NCI-H187 treated with DMSO at 0.1 percent for 48 hours (cell line): Measurements from ENCODE around the gene RNF222.

Source experiments
- DNase-seq: peaks from one replicate; lab custom pipeline; 2025; lab: John Stamatoyannopoulos, UW

The RNF222 gene, protein sequence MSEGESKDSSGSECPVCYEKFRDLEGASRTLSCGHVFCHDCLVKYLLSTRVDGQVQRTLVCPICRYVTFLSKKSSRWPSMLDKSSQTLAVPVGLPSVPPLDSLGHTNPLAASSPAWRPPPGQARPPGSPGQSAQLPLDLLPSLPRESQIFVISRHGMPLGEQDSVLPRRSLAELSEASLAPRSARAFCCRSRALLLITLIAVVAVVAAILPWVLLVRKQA

DNA sequence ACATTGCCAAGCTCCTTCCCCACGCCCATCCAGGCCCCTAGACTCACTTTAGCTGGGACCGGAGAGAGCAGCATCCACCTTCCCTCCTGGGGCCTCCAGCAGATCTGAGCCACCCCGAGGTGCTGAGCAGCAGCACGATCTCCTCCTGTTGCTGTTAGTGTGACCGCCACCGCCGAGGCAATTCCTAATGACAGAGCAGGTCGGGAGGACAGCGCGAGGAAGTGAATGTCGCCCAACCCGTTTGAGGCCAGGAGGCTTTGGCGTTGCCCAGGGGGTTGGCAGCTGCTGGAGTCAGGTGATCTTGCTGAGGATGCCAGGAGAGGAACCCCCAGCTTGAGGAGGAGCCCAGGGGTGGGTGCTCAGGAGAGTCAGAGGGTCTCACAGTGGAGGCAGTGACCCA is at the start of gene RNF222:
Gene RNF222 (minus strand): TSS at position 192 of the 400 bp plus-strand sequence. CDS start 4,366 bp downstream, outside the sequence.
- DNase-seq: no peak

DNA sequence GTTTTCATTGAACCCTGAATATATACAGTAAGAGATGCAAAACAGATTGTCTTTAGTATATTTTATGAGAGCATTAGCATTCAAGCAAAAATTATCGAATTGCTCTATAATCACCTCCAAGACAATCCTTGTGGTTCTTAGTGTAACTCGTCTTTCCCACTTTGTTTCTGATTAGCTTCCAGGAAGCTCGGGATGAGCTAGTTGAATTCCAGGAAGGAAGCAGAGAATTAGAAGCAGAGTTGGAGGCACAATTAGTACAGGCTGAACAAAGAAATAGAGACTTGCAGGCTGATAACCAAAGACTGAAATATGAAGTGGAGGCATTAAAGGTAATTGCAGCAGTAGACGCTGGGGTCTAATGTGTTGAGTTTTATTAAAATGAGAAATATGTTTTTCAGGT is 47.9 kb upstream of the RNF222 start:
- DNase-seq: no peak

DNA sequence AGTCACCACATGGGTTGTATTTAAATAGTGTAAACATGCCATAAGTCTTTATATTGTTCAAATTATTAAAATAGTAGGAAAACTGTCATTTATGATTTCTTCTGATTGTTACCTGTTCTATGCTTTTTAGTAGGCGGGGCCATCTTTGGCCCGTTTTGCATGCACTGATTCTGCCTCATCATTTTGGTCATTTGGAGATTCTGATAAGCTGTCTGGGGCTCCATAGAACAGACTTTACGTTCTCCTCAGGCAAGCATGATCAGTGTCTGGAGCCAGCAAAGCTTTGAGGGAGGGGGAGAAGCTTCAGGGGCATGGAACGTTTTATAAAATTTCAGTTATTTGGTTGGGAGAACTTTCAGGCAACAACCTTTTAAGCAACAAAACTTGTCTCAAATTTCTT is 46.9 kb upstream of the RNF222 start:
- no peak for DNase-seq

DNA sequence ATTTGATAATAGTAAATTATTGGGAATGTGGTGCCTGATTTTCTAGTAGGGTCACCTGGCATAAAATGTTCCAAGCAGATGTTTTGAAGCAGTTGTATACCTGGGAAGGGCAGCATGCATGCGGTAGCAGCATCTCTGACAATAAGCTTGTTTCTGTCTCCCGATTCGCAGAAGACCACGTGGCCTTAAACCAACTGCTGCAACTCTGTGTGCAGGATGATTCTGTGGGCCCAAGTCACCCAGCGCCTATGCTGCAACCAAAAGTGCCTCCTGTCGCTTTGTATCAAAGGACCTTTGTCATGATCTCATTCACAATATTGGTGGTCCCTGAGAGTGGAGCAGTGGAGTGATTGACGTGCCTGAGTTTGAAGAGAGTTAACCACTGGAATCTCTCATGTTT is 46.1 kb upstream of the RNF222 start:
- no peak for DNase-seq

DNA sequence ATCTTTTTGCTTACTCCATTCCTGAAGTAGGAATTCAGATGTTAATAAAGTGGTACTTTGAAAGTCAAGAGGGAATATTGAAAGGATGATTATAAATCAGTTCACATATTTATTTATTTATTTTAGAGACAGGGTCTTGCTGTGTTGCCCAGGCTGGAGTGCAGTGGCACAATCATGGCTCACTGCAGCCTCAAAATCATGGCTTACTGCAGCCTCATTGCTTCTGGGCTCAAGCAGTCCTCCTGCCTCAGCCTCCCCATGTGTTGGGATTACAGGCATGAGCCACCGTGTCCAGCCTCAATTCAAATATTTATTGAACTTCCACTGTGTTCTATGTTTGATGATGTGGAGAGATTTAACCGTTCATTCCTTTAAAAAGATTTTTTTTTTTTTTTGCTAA is 44.7 kb upstream of the RNF222 start:
- no peak for DNase-seq

DNA sequence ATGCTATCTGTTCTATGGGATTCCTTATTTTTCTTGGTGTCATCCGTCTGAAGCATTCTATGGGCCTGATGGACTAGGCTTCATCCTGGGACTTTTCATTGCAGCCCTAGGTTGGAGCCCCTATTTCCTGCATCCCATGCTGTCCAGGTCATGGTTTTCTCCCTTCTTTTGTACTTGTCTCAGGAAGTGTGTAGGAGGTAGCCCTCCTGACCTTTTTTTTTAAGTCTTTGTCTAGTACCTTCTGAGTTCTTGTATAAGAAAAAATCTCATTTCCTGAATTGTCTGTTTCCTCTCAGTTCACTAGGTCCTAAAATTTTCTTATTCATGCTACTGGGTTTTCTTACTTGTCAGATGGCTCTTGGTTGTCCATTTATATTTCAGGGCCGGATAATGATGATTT is 44.1 kb upstream of the RNF222 start:
- no peak for DNase-seq

DNA sequence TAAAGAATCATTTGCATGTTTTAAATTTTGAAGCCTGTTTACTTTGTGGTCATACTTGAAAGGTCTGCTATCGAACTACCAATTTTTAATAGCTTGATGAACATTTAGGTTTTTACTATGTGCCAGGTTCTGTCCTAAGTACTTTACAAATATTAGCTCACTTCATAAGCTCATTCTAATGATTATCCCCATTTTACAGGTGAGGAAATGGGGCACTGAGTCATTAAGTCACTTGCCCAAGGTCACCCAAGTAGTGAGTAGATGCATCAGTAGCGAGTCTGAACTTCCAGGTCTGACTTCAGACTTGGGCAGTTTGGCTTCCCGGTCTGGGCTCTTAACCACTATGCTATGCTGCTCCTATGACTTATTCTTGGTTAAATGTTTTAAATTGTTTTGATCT is 42.1 kb upstream of the RNF222 start:
- DNase-seq: no peak

DNA sequence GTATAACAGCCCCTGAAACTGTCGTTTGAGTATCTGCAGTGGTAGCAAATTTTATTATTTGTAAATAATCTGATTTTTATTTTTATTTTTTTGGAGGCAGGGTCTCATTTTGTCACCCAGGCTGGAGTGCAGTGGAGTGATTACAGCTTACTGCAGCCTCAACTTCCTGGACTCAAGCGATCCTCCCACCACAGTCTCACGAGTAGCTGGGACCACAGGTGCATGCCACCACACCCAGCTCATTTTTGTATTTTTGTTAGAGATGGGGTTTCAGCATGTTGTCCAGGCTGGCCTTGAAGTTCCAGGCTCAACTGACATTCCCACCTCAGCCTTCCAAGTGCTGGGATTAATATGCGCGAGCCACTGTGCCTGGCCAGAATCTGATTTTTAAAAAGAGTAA is 40.8 kb upstream of the RNF222 start:
- DNase-seq: no peak

DNA sequence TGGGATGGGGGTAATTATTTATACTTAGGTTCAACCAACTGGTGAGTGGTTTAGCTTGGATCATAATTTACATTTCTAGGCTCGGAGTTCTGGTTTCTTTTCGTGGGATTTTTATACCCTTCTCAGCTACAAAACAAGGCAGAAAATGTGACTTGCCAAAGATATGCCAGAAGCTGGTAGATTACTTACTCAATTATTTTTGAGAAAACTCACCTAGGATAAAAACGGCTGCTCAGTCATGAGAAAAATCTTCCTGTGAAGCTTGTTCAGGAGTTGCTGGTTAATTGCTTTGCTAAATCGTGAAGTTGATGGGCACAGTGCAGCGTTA is 39.2 kb upstream of the RNF222 start:
- no peak for DNase-seq

DNA sequence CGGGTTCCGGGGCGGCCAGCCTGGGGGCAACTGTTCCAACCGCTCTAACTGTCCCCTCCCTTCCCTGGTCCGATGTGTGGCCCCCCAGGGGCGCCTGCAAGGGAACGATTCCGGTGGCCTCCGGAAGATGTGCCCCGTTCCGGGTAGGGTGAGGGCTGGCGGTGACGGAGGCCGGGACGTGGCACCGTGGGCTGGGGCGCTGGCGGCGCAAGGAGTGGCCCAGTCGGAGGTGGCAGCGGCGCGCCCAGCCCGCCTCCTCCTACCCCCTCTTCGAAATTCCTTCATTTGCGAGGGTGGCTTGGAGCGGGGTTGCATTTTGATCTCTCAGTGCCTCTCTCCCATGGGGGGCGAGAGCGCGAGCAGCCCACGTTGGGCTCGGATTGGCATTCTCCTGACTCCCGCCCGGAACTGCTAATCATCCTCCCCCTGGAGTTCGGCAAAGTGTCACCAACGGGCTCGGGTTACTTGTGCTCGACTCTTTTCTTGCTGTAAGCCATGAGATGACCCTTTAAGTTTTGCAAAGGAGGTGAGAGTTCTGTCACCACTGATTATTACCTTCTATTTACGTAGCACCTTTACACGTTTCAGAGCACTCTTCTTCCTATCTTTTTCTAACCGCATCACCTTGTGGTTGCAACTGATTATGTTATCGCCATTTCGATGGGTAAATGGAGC is 38.7 kb upstream of the RNF222 start:
- DNase-seq: no peak

DNA sequence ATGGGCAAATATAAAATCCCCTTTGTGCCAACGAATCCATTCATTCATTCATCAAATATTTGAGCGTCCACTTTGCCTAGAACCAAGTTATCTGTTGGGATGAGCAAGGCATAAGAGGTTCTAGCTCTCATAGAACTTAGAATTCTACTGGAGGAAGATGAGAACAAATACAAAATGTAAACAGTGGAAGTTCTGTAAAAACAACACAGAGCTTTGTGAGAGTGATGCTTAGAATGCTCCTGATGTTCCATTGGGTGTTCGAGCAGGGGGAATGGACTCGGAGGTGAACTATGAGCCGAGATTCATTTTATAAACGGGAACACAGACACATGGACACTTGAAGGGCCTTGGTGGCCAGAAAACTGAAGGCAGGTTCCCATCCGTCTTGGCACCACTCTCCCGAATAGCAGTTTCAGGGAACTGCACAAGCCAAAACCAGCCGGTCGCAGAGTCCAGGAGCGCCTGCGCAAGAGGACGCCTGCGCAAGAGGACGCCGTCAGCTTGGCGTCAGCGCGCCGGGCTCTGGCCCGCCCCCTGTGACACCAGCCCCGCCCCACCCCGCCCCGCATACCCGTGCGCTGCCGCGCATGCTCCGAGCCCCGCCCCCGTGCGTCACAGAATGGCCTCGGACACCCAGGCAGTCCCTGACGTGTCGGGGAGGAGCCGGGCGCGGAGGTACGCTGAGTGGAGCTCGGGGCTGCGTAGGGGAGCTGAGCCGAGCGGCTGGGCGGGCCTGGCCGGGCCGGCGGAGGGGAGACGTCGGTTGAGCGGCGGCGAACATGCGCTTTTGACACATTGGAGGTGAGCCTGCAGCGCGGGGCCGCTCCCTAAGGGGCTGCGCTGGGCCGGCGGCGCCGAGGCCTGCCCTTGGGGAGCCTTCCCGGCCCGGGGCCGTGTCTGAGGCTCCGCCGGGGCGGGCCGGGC is 37.9 kb upstream of the RNF222 start, which contains the start of gene NDEL1:
Gene NDEL1 (plus strand): TSS at position 640 of the 924 bp plus-strand sequence. CDS start 8,388 bp downstream, outside the sequence.
- DNase-seq: peak; percentile 41

DNA sequence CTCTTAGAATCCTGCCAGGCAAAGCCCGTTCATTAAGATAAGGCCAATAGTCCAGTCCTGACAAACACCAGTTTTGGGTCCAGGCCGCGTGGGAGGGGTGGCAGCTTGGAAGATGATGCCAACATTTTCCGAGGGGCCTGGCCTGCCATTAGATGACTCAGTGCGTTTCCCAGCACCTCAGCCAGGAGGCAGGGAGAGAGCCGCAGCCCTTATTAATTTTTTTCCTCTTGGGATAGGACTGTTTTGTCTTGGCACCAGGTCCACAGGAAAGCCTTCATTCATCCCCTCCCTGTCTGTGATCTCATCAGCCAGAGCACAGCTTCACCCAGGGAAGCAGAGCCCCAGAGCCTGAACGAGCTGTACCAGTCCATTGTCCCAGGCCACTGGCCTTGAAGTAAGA is 33.3 kb upstream of the RNF222 start:
- DNase-seq: no peak

DNA sequence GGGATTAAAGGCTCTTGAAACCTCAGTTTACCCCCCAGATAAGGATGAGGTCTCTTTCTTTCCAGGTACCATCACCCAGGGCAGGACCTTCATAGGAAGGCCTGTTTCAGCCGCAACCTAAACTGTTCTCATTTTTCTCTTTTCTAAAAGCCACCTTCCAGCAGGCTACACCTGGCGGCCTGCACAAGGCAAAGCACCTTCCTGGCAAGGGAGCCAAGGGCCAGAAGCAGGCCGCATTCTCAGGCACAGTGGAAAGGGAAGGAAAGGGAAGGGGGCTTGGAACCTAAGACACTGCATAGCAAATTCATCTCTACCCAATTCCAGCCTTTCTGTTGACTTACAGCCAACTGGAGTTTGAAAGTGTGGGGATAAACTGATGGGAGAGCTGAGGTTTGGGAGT is 29.2 kb upstream of the RNF222 start:
- DNase-seq: no peak

DNA sequence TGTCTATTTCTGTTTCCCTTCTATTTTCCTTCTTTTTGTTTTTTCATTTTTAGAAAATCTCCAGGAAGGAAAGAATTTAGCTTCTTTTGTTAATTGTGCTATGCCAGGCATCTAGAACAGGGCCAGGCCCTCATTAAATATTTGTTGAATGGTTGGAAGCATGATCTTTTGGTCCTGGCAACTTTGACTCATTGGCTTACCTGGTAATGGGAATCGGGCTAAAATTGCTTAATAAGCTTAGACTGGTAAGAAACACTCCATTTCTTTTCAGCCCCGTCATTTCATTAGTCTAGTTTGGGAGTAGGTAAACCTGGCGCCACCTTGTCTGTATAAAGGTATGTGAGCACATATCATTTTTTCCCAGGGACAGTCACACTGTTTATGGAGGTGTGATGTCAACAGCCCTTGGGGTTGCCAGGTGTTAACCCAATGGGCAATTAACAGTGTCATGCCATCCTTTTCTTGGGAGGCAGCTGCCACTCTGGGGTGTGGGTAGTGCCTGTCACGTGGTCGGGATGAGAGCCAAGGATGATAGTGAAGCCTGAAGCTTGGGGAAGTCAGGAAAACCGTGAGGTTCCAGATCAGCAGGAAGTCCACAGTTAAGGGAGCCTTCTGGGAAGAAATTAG is 28.6 kb upstream of the RNF222 start:
- DNase-seq: no peak

DNA sequence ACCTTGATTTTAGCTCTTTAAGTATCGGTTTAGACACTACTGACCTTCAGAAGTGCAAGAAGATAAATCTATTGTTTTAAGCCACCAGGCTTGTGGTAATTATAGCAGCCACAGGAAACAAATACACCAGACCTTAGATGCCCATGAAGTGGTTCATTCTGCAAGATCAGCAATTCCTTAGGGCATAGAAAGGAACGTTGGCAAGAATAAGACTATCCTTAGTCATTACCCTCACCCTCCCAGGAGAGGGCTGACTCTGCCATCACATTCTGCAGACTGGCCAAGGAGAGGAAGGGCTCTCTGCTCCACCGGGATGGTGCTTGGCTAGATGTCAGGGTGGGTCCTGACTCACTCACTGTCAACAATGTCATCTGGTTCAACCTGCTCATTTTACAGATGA is 23.9 kb upstream of the RNF222 start:
- no peak for DNase-seq

DNA sequence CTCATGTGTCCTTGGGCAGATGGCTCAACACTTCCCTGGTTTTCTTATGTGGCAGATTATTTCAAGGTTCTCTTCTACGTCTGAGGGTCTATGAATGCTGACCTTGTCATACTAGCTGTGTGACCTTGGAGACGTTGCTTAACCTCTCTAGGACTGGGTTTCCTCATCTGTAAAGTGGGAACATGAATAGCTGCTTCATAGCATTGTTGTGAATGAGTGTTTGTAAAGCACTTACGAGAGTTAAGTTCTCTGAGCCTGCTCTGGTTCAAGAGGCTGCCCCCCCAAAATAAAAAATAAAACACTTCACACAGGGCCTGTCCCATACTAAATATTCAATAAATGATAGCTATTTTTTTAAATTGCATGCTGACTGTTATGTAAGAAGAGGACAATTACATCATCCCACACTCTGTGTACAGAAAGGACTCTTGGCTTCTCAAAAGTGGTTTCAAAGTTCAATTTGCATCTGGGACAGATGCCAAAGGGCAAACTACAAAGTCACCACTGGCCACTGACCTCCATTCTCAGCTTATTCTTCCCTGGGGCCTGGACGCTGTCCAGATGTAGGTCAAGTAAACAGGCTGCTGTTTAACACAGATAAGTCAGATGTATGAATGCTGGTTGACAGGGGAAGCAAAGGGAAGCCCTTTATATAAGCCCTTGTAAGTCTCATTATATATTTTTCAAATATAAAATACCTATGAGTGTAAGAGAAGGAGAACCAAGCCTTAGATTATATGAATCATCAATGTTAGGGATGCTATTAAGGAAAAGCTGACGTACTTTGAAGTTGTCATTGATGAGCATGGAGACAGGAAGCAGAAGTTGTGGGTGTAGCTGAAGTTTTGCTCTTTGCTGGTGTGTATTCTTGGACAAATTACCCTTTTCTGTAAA is 22.7 kb upstream of the RNF222 start:
- no peak for DNase-seq

DNA sequence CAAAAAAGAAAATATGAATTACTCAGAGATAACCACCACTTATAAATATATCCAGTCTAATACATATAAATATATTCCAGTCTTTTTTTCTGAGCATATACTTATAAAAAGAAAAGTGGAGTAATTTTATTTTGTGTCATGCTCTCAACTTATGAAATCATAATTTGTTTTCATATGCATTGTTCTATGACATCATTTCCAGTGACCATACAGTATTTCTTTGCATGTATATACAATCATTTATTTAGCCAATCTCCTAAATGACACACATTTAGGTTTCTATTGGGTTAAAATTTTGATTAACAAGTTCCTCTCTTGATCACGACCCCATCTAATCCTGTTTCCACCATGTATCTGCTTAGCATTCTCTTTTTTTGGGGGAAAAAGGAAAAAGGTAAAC is 21.7 kb upstream of the RNF222 start:
- DNase-seq: no peak

DNA sequence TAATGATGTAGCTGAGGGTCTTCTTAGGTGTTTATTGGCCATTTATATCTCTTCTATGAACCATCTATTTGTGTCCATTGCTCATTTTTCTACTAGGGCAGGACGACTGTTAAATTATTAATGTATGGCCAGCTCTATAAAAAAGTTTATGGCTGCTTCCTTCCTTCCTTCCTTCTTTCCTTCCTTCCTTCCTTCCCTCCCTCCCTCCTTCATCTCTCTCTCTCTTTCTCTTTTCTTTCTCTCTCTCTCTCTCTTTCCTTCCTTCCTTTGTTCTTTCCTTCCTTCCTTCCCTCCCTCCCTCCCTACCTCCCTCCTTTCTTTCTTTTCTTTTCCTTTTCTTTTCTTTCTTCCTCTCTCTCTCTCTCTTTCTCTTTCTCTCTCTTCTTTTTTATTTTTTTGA is 20.8 kb upstream of the RNF222 start:
- DNase-seq: no peak

DNA sequence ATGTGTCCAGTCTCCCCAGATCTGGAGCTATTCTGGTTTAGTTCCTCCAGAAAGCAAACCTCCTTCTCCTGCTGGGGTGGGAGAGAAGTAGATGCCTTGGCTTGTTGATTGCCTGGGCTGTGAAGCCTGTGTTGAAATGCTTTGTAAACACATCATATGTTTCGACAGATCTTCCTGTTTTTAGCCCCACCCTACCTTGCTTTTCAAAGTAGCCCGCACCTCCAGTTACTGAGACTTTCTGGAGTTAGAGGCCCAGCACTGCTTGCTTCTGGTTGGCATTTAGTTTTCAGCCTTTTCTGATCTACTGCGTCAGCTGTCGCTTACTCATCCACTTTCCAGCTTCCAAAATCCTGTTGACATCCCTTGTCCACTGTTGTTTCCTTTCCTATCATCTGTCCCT is 20.2 kb upstream of the RNF222 start:
- DNase-seq: no peak

DNA sequence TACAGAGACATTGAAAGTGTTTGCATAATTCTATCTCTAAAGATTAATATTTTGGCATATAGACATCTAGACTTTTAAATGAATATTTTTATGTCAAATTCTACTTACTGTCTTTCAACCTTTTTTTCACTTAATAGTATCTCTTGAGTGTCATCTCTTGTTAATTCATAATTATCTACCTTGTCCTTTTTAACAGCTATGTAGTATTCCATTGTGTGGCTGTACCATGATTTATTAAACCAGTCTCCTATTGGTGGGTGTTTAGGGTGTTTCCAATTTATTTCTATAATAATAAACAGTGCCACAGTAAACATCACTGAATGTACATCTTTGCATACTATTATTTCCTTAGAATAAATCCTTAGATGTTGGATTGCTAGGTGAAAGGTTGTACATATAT is 16.3 kb upstream of the RNF222 start:
- no peak for DNase-seq

DNA sequence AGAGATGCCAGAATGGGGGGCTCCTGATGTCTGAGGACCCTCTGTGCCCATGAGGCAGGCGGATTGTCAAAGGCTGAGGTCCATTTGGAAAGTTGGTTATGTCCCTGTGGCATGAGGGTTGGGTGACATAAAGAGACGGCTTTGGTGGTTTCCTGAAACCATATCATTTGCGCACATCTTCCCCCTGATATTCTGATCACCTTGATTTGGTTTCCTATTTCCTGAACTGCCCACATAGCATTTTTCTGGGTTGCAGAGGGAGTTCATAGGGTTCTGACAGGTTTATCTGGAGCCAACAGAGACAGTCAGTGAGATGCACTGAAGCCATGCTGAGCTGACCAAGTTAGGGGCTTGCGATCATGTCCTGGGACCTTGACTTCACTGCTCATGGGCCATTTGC is 15.7 kb upstream of the RNF222 start:
- no peak for DNase-seq

DNA sequence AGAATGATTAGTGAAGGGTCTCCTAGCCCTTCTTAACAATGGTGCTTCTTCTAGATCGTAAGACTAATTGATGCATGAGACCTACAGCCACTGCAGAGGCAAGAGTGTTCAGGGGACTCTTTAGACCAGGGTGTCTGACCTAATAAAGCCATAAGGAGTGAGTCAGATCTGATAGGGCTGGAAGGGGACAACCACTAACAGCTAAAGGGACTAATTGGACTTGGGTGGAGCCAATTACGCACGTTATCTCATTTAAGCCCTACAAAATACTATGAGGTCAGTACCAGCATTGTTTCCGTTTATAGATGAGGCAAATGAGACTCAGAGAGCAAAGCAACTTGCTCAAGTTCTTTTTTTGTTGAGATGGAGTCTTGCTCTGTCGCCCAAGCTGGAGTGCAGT is 14.5 kb upstream of the RNF222 start:
- DNase-seq: no peak
